ENCODE data around the gene EPO. TPM values are rescaled to one million over a fixed set of nuclear protein-coding genes. Genes with fewer than 3 reads are reported as not detected.
"Not testable (repeated sequence)": the region's sequence is repeated elsewhere in the genome, so short reads cannot be mapped to it uniquely, and the experiment has no call there.

EPO gene
- total RNA-seq, 4 donors from 2014 or later, result 1.1 TPM; not detected in 3

GRCh38 chr7:100714725-100715124 is 5.5 kb upstream of the EPO start:
- Histone ChIP-seq H3K36me3 (no peaks in the 10 kb centered on the region), H3K4me1 (no peaks in the 10 kb centered on the region), H3K27me3 (no peaks in the 10 kb centered on the region), H3K4me3 (no peak overlapping the region), H3K27ac (no peak overlapping the region), H3K9me3 (no peaks in the 10 kb centered on the region)
- intact Hi-C loops (cut with DNase I; ENCODE audit: low total_unique reads), result no loop called here
- no peak for DNase-seq
- no peak for TF ChIP-seq POLR2A (IDR thresholded peaks at IDR 0.05)
- no peak for TF ChIP-seq CTCF (IDR thresholded peaks at IDR 0.05)

GRCh38 chr7:100717073-100717472 is 3.2 kb upstream of the EPO start:
- H3K4me1 ChIP-seq; H3K27ac ChIP-seq; H3K9me3 ChIP-seq; H3K27me3 ChIP-seq; H3K4me3 ChIP-seq; intact Hi-C loops (cut with DNase I; ENCODE audit: low total_unique reads); DNase-seq; H3K36me3 ChIP-seq: not testable (repeated sequence)

- TF ChIP-seq CTCF (IDR thresholded peaks at IDR 0.05) (peak; percentile 24 to 58 (median 48)), POLR2A (IDR thresholded peaks at IDR 0.05) (no peak)
- no peaks in the 10 kb centered on the region for H3K9me3 ChIP-seq
- H3K36me3 ChIP-seq, result no peaks in the 10 kb centered on the region
- H3K27me3 ChIP-seq, result peaks cover 0 to 4% of the 10 kb centered on the region in 2 donors
- intact Hi-C loops (cut with DNase I; ENCODE audit: low total_unique reads), result loop anchor here (5.0 kb wide), 1 partner anchor 133 kb away; the partner anchor contains the start of gene SLC12A9
- peaks cover 0 to 6% of the 10 kb centered on the region in 2 donors for H3K4me1 ChIP-seq
- DNase-seq, result peak in 1 of 2 donors; percentile 51
- H3K4me3 ChIP-seq, result no peak overlapping the region
- H3K27ac ChIP-seq, result no peak overlapping the region
Measured at GRCh38 chr7:100719523-100720278, 567 bp upstream of the EPO start.

- intact Hi-C loops (cut with DNase I; ENCODE audit: low total_unique reads), result loop anchor here (5.0 kb wide), 1 partner anchor 131 kb away; the partner anchor contains the start of gene SLC12A9
- H3K4me1 ChIP-seq, result peaks cover 0 to 6% of the 10 kb centered on the region in 2 donors
- H3K36me3 ChIP-seq, result no peaks in the 10 kb centered on the region
- peaks cover 0 to 4% of the 10 kb centered on the region in 2 donors for H3K27me3 ChIP-seq
- TF ChIP-seq CTCF (IDR thresholded peaks at IDR 0.05) (no peak), POLR2A (IDR thresholded peaks at IDR 0.05) (no peak)
- no peaks in the 10 kb centered on the region for H3K9me3 ChIP-seq
- DNase-seq, result no peak
- H3K4me3 ChIP-seq, result peak overlapping the region in 1 of 2 donors; percentile 19
- H3K27ac ChIP-seq, result no peak overlapping the region
Measured at GRCh38 chr7:100720671-100721504, 620 bp downstream of the EPO start.

GRCh38 chr7:100721505-100721812 is 1.2 kb downstream of the EPO start:
- peaks cover 0 to 6% of the 10 kb centered on the region in 2 donors for H3K4me1 ChIP-seq
- H3K27ac ChIP-seq, result no peak overlapping the region
- no peak for DNase-seq
- intact Hi-C loops (cut with DNase I; ENCODE audit: low total_unique reads), result loop anchor here (5.0 kb wide), 1 partner anchor 131 kb away; the partner anchor contains the start of gene SLC12A9
- no peaks in the 10 kb centered on the region for H3K9me3 ChIP-seq
- H3K4me3 ChIP-seq, result no peak overlapping the region
- TF ChIP-seq POLR2A (IDR thresholded peaks at IDR 0.05), result no peak
- no peak for TF ChIP-seq CTCF (IDR thresholded peaks at IDR 0.05)
- peaks cover 0 to 4% of the 10 kb centered on the region in 2 donors for H3K27me3 ChIP-seq
- no peaks in the 10 kb centered on the region for H3K36me3 ChIP-seq
